CD14-positive monocyte (primary cell): ENCODE results near the gene CADM1. TPM values are rescaled to one million over a fixed set of nuclear protein-coding genes. Genes with fewer than 3 reads are reported as not detected.

Experiments
- DNase-seq, 3 donors: peaks; one replicate each; pipeline ENCODE4 v3.0.0-alpha.2; 2011 to 2022
- H2AFZ ChIP-seq: 2 replicates; pipeline ENCODE4 v1.6.0; 2012; ENCODE audit warnings: mild to moderate bottlenecking, low read depth, low read length, inconsistent platforms; ENCODE audit not compliant: insufficient read depth, poor library complexity, severe bottlenecking
- H3K27ac ChIP-seq, 2 donors: 1 replicate in 1 of 2; 2 replicates in 1 of 2; pipeline ENCODE4 v1.5.1; 2012 to 2013; ENCODE audit warnings: low read length in 2 of 2, control low read depth in 1 of 2, inconsistent platforms in 1 of 2, low read depth in 1 of 2, mild to moderate bottlenecking in 1 of 2
- H3K27me3 ChIP-seq, 2 donors: one replicate each; pipeline versions ENCODE4 v1.6.0 to v1.6.1; 2011 to 2013; ENCODE audit warnings: low read length in 2 of 2; ENCODE audit not compliant: control insufficient read depth in 2 of 2, insufficient read depth in 2 of 2
- H3K36me3 ChIP-seq, 2 donors: replicated peaks in 1 of 2; 1 replicate in 1 of 2; 2 replicates in 1 of 2; pipeline versions ENCODE4 v1.5.1 to v1.6.1; 2012 to 2013; ENCODE audit warnings: low read length in 2 of 2, control low read depth in 1 of 2, inconsistent platforms in 1 of 2, mild to moderate bottlenecking in 1 of 2; ENCODE audit not compliant: insufficient read depth in 2 of 2, control insufficient read depth in 1 of 2
- H3K4me1 ChIP-seq, 2 donors: 1 replicate in 1 of 2; 2 replicates in 1 of 2; pipeline versions ENCODE4 v1.5.1 to v1.6.1; 2012 to 2013; ENCODE audit warnings: low read length in 2 of 2, control low read depth in 1 of 2, inconsistent platforms in 1 of 2, mild to moderate bottlenecking in 1 of 2, moderate library complexity in 1 of 2; ENCODE audit not compliant: insufficient read depth in 2 of 2, control insufficient read depth in 1 of 2
- H3K4me2 ChIP-seq: replicated peaks from 2 replicates; pipeline ENCODE3; 2012; ENCODE audit warnings: low read length, moderate library complexity, mild to moderate bottlenecking; ENCODE audit not compliant: poor library complexity, severe bottlenecking; ENCODE audit errors: extremely low read depth
- H3K4me3 ChIP-seq, 3 experiments: fragments of 200-600 bp in 1 of 3; sonication (generic) in 1 of 3; replicated peaks in 1 of 3; 1 replicate in 2 of 3; 2 replicates in 1 of 3; pipeline ENCODE4 v1.5.1; 2011 to 2013; ENCODE audit warnings: low read length in 3 of 3, mild to moderate bottlenecking in 3 of 3, control low read depth in 2 of 3, low read depth in 2 of 3, inconsistent platforms in 1 of 3, moderate library complexity in 1 of 3
- H3K79me2 ChIP-seq: 2 replicates; pipeline ENCODE4 v1.6.0; 2012; ENCODE audit warnings: mild to moderate bottlenecking, control low read depth, inconsistent platforms, low read length, moderate library complexity; ENCODE audit not compliant: insufficient read depth
- H3K9ac ChIP-seq: 2 replicates; pipeline ENCODE4 v1.6.0; 2017; ENCODE audit warnings: low read length, mild to moderate bottlenecking; ENCODE audit not compliant: insufficient read depth, poor library complexity, severe bottlenecking
- H3K9me3 ChIP-seq, 2 donors: replicated peaks in 1 of 2; 1 replicate in 1 of 2; 2 replicates in 1 of 2; pipeline versions ENCODE4 v1.5.1 to v1.6.1; 2012 to 2013; ENCODE audit warnings: low read length in 2 of 2, control low read depth in 1 of 2; ENCODE audit not compliant: control insufficient read depth in 1 of 2, insufficient read depth in 1 of 2
- H4K20me1 ChIP-seq: 2 replicates; pipeline ENCODE4 v1.6.0; 2012; ENCODE audit warnings: mild to moderate bottlenecking, low read length, control low read depth, moderate library complexity; ENCODE audit not compliant: insufficient read depth
- H3K27ac Mint-ChIP-seq, 7 donors: one replicate each; pipeline ENCODE4 v1.8.0; 2020; ENCODE audit warnings: mild to moderate bottlenecking in 7 of 7, mixed read lengths in 7 of 7, moderate library complexity in 6 of 7, inconsistent platforms in 2 of 7
- H3K27me3 Mint-ChIP-seq, 3 donors: one replicate each; pipeline ENCODE4 v1.8.0; 2021 to 2022; ENCODE audit warnings: low read depth in 3 of 3, mild to moderate bottlenecking in 3 of 3, mixed read lengths in 3 of 3, moderate library complexity in 3 of 3, inconsistent platforms in 1 of 3
- H3K36me3 Mint-ChIP-seq, 2 donors: one replicate each; pipeline ENCODE4 v1.8.0; 2020; ENCODE audit warnings: mixed read lengths in 2 of 2, inconsistent platforms in 1 of 2, mild to moderate bottlenecking in 1 of 2
- H3K4me1 Mint-ChIP-seq: one replicate; pipeline ENCODE4 v1.8.0; 2020; ENCODE audit warnings: mild to moderate bottlenecking, mixed read lengths
- H3K4me3 Mint-ChIP-seq, 2 donors: one replicate each; pipeline ENCODE4 v1.8.0; 2020; ENCODE audit warnings: mild to moderate bottlenecking in 2 of 2, mixed read lengths in 2 of 2, moderate library complexity in 1 of 2
- H3K9me3 Mint-ChIP-seq, 7 donors: one replicate each; pipeline ENCODE4 v1.8.0; 2020 to 2022; ENCODE audit warnings: mixed read lengths in 7 of 7, mild to moderate bottlenecking in 6 of 7, moderate library complexity in 6 of 7, inconsistent platforms in 2 of 7
- WGBS: methylation state at CpG from one replicate; pipeline ENCODE4 v1.1.5; 2013; ENCODE audit warnings: missing lambda C conversion rate; ENCODE audit not compliant: insufficient coverage; 5-methylcytosine and 5-hydroxymethylcytosine counted together
- intact Hi-C, 2 donors: fragments of 100-400 bp; cut with micrococcal nuclease; formaldehyde crosslinking; loops; one replicate each; pipeline versions ENCODE4 v1.15.0 to v1.15.1; 2023
- polyA plus RNA-seq, 3 donors: library from polyadenylated mRNA; depleted of rRNA in 1 of 3; unstranded in 2 of 3; stranded (reverse) in 1 of 3; fragments of 300-500 nt in 2 of 3; fragments of >200 nt in 1 of 3; fragmentation: Illumina TruSeq in 2 of 3; gene quantifications; 1 replicate in 2 of 3; 2 replicates in 1 of 3; pipeline ENCODE4 v1.2.3, GENCODE V29; 2012 to 2021
- TF ChIP-seq, protein P1 (sequence below): fragments of 200-600 bp; IDR thresholded peaks from one replicate; pipeline ENCODE4 v1.8.0; 2022; ENCODE audit warnings: antibody characterized with exemption, mild to moderate bottlenecking

CADM1 gene
- polyA plus RNA-seq, 3 donors = not detected

DNA sequence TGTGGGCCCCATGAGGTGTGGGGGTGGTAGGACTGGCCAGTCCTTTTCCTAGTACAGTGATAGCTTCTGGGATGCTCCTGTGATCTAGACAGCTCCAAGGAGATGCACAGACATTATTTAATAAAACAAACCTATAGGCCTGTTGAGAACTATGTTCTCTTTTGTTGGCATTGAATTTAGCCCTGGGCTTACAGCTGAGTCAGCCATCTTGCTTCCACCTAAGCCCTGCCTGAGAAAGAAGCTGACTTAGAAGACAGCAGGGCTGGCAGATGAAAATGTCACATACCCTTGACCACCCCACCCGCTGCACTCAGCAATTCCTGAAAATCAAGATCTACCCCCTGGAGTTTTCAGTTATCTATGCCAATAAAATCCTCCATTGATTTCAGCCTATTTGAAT lies 353.2 kb downstream of the CADM1 start:
- H3K4me3 ChIP-seq = no peak overlapping the region
- TF ChIP-seq, protein P1, sequence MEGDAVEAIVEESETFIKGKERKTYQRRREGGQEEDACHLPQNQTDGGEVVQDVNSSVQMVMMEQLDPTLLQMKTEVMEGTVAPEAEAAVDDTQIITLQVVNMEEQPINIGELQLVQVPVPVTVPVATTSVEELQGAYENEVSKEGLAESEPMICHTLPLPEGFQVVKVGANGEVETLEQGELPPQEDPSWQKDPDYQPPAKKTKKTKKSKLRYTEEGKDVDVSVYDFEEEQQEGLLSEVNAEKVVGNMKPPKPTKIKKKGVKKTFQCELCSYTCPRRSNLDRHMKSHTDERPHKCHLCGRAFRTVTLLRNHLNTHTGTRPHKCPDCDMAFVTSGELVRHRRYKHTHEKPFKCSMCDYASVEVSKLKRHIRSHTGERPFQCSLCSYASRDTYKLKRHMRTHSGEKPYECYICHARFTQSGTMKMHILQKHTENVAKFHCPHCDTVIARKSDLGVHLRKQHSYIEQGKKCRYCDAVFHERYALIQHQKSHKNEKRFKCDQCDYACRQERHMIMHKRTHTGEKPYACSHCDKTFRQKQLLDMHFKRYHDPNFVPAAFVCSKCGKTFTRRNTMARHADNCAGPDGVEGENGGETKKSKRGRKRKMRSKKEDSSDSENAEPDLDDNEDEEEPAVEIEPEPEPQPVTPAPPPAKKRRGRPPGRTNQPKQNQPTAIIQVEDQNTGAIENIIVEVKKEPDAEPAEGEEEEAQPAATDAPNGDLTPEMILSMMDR = no peak
- no peak overlapping the region for H3K9ac ChIP-seq
- H3K4me2 ChIP-seq = no peak overlapping the region
- H3K27ac ChIP-seq = no peak overlapping the region
- no peaks in the 10 kb centered on the region for H3K4me1 ChIP-seq
- intact Hi-C loops = no loop called here
- no peak for DNase-seq
- H2AFZ ChIP-seq = no peak overlapping the region
- peaks cover 0 to 1% (median 0%) of the 10 kb centered on the region in 3 donors for H3K27me3 Mint-ChIP-seq
- no peaks in the 10 kb centered on the region for H3K36me3 Mint-ChIP-seq
- no peak overlapping the region for H3K4me3 Mint-ChIP-seq
- no peaks in the 10 kb centered on the region for H4K20me1 ChIP-seq
- H3K4me1 Mint-ChIP-seq = no peaks in the 10 kb centered on the region
- 100% methylated on average over 1 of the region's 1 CpG for WGBS
- no peaks in the 10 kb centered on the region for H3K79me2 ChIP-seq
- peaks cover 0 to 13% of the 10 kb centered on the region in 2 donors for H3K9me3 ChIP-seq
- peaks cover 0 to 14% (median 5%) of the 10 kb centered on the region in 7 donors for H3K9me3 Mint-ChIP-seq
- peak overlapping the region in 1 of 7 donors; percentile 58 for H3K27ac Mint-ChIP-seq
- H3K27me3 ChIP-seq = no peaks in the 10 kb centered on the region
- no peaks in the 10 kb centered on the region for H3K36me3 ChIP-seq

- H3K4me1 Mint-ChIP-seq = no peaks in the 10 kb centered on the region
- no peak overlapping the region for H3K4me3 Mint-ChIP-seq
- peaks cover 0 to 11% (median 5%) of the 10 kb centered on the region in 7 donors for H3K9me3 Mint-ChIP-seq
- Histone ChIP-seq H3K79me2 (no peaks in the 10 kb centered on the region), H3K9ac (no peak overlapping the region), H3K4me1 (no peaks in the 10 kb centered on the region), H3K36me3 (no peaks in the 10 kb centered on the region), H2AFZ (no peak overlapping the region), H4K20me1 (no peaks in the 10 kb centered on the region), H3K4me3 (no peak overlapping the region), H3K27ac (no peak overlapping the region), H3K4me2 (no peak overlapping the region), H3K27me3 (no peaks in the 10 kb centered on the region), H3K9me3 (peaks cover 0 to 11% of the 10 kb centered on the region in 2 donors)
- 100% methylated on average over 1 of the region's 2 CpGs for WGBS
- peaks cover 0 to 3% (median 1%) of the 10 kb centered on the region in 3 donors for H3K27me3 Mint-ChIP-seq
- TF ChIP-seq, protein P1 = no peak
- intact Hi-C loops = no loop called here
- H3K27ac Mint-ChIP-seq = no peak overlapping the region
- DNase-seq = no peak
- H3K36me3 Mint-ChIP-seq = no peaks in the 10 kb centered on the region
Measured at GRCh38 chr11:115148691-115149090, 355.5 kb downstream of the CADM1 start.
